DMS114 treated with DMSO at 0.1 percent for 48 hours (cell line): Measurements from ENCODE around the gene CDON.

Experiments
- DNase-seq: peaks from one replicate; lab custom pipeline; 2025; ENCODE audit not compliant: unreplicated experiment; lab: John Stamatoyannopoulos, UW

CDON gene

GRCh38 chr11:125945011-125945796, 117.5 kb downstream of the CDON start:
- DNase-seq: no peak

- no peak for DNase-seq
Measured at GRCh38 chr11:125944350-125945010, 118.2 kb downstream of the CDON start.

- no peak for DNase-seq
Measured at GRCh38 chr11:125943661-125944349, 118.9 kb downstream of the CDON start.

DNA sequence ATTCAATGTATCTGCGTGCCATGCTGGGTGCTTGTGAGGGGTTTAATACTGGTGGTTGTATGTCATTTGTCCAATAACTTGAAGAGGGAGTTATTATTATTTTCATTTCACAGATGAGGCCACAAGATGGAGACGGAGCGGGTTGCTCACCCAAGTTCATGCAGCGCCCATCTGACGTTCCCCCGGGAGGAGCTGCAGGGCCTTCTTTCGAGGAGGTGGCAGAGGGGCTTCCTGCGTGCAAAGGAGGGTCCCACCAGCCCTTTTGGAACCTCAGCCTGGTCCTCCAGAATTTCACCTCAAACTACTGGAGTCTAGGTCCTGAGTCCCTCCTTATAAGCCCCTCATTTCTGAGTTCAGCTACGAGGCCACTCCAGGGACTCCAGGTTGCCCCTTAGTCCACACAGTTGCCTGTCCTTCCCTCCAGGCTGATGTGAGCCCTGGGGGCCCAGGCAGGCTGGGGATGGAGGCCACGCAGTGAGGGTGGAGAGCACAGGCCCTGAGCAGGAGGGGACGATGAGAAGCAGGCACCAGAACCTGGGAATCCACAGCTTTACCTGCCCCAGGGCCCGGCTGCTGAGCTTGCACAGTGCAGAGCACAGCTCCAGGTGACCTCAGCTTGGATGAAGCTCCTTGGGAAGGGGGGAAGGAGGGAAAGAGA, 119.8 kb downstream of the CDON start:
- DNase-seq: no peak

- no peak for DNase-seq
Measured at GRCh38 chr11:125941619-125942611, 120.8 kb downstream of the CDON start.

GRCh38 chr11:125941267-125941618, 121.4 kb downstream of the CDON start:
- DNase-seq: no peak

GRCh38 chr11:125940145-125940544, 122.5 kb downstream of the CDON start:
- DNase-seq: no peak

- no peak for DNase-seq
Measured at GRCh38 chr11:125939081-125939521, 123.6 kb downstream of the CDON start.

GRCh38 chr11:125938418-125938817, 124.2 kb downstream of the CDON start:
- DNase-seq: no peak

- no peak for DNase-seq
Measured at GRCh38 chr11:125935618-125936199, 127.0 kb downstream of the CDON start.

DNA sequence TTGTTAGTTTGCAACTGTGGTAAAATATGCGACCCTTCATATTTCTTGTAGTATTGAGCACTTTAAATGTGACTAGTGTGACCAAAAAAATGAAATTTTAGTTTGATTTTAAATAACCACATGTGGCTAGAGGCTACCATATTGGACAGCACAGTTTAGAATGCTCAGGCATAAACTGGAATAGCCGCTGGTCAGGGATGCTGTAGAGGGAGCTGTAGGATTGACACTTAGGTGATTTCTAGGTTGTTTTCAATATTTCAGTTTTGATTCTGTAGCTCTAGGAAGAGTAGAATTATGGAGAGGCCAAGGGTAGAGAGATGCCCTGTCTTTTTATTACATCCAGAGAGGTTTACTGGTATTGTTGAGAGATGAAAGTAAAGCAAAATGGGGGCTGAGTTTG, 127.6 kb downstream of the CDON start:
- DNase-seq: no peak

- no peak for DNase-seq
Measured at GRCh38 chr11:125934473-125934872, 128.2 kb downstream of the CDON start.

DNA sequence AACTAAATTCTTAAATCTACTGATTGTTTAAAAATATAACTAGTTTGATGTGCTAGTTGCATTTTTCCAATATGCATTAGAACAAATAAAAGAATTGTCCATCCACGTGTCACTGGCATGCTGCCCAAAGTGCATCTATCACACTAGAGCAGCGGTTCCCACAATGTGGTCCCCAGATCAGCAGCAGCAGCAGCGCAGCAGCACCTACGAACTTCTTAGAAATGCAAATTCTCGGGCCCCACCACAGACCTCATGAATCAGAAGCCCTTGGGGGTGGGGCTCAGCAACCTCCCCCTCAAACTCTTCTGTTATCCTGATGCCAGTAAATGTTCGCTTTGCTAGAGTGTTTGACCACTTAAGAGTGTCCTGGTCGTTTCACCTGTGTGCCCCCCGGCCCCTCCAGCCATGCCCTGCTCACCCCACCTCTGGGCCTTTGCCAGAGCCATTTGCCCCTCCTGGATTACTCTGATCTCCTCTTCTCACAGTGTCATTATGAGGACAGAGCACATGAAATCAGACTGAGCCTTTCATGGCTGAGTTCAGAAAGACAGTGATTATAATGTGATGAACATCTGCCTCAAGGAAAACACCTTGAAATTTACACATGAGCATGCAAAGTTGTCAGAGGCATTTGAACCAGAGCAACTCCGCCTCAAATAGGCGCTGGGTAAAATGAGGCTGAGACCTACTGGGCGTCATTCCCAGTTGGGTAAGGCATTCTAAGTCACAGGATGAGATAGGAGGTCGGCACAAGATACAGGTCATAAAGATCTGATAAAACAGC, 129.4 kb downstream of the CDON start:
- no peak for DNase-seq

- no peak for DNase-seq
Measured at GRCh38 chr11:125932301-125932700, 130.4 kb downstream of the CDON start.

DNA sequence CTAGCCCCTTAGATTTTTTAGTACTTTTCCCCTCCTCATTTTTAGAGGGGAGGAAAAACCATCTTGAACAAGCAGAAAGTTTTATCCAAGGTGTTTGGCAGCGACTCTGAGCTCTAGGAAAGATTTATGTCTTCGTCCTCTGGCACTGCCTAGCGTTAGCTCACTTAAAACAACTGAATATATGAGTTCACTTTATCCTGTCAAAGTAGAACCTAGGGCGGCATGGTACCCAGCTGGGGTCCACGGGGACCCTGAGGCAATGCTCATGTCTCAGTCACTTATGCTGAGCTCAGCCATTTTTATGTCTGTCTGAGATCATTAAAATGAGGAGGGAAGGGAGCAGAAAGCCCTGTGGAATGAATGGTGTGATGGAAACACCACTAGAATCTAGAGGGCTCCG, 131.0 kb downstream of the CDON start:
- no peak for DNase-seq

DNA sequence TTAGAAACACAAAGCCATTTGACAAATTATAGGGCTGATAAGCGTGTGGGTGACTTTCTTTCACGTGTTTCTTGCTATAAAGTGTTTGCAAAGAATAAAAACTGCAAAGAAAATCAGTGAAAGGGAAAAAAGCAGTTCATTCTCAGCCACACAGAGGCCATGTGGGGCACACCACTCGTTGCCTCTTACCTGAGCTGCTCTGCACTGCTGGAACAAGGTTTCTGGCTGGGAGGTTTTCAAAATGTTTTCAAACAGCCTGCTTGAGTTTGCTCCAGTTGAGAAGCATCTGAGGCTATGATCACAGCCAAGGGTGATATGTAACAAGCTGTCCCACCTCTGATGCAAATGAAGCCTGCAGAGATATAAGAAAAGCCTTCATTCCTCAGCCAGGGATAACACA, 131.6 kb downstream of the CDON start:
- no peak for DNase-seq

- no peak for DNase-seq
Measured at GRCh38 chr11:125930076-125930450, 132.6 kb downstream of the CDON start.

DNA sequence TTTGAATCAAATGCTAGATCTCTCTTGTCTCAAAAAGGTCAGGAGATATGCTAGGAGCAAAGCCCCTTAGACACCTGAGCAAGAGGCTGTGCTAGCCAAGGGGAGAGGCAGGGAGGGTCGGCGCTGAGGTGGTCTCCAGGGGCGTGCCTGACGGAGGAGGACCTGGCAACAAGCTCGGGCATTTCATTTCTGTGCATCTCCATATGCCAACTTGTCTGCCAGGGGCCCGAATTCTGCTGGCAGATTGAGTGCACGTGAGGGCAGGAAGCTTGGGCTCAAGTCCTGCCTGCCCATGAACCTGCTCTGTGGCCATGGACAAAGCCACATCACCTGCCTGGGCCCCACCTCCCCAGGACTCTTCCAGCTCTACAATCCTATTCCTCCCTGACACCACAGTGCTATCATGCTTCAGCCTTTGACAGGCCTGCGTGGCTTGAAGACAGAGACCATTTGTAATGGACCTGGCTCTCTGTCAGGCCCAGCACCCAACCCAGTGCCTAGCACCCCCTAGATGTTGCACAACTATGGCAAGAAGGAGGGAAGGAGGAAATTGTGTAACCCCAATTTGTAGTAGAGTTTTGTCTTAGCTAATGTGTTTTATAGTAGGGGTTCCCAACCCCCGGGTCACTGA, 133.1 kb downstream of the CDON start:
- no peak for DNase-seq

GRCh38 chr11:125926682-125927081, 136.0 kb downstream of the CDON start:
- DNase-seq: no peak
